GM19324 (cell line): Measurements from ENCODE around the gene KPNA5.

ENCODE experiments used
- ATAC-seq: cut with Tn5 transposase; IDR thresholded peaks from one replicate; pipeline ENCODE4 v1.9.1; 2021; ENCODE audit warnings: mild to moderate bottlenecking, moderate library complexity; ENCODE audit not compliant: unreplicated experiment, low FRiP score

The KPNA5 gene

GRCh38 chr6:116773886-116774285, 92.9 kb downstream of the KPNA5 start:
- ATAC-seq = no peak

GRCh38 chr6:116779573-116780164, 98.7 kb downstream of the KPNA5 start:
- ATAC-seq = no peak

GRCh38 chr6:116783852-116784251, 102.8 kb downstream of the KPNA5 start:
- ATAC-seq = no peak
